HK-2 (cell line): ENCODE results near the gene JMY.
"Not testable (repeated sequence)": the region's sequence is repeated elsewhere in the genome, so short reads cannot be mapped to it uniquely, and the experiment has no call there.

Source experiments
- DNase-seq: peaks from one replicate; pipeline ENCODE4 v3.0.0-alpha.2; 2018; ENCODE audit not compliant: unreplicated experiment

Gene JMY

DNA sequence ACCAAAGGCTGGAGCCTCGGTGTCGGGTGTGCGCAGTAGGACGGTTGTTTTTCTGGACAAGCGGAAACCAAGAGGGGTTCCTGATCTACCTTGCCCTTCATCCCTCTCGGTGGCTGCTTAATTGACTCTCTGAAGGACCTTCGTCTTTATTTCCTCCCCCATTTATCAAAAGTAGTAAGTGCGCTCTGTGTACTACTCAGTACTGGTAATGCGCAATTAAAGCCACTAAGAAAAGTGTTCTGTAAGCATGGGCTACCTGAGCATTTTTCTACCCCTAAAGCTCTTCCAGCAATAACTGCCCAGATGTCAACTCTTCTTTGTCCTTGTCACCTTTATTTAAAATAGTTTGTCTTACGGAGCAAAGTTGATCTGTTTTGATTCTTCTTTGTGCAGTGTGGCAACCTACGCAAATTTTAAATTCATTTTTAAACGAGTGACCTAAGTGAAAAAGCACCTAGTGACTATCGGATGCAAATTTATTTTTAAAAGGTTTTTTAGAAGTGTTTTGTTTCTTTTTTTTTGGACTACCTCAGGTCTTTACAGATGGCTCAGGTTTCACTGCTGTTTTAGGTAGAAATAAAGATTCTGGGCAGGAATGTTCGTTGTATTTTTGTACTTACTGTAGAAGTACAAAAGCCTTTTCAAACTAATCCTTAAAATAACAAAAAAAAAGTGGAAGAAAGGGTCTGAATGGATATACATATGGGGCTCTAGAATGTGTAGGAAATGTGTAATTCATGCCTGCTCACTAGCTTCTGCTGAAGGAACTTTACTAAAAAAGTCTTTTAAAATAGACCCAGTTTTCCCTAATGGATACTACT is 2.0 kb downstream of the JMY start:
- DNase-seq: peak; percentile 47

DNA sequence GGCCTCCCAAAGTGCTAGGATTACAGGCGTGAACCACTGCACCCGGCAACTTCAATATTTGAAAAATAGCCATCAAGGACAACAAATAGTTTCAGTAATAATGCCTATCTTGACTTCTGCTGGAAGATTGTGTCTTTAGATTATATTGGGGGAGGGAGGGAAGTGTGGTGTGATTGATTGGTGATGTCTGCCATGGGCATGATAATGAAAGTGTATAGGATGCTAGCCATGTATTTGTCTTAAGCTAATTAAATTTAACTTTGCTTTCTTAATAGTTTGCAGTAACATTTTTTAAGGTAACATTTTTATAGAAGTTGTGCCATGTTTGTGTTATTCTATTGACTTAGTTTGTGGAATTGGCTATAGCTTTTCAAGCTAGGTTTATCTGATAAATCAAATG is 4.6 kb downstream of the JMY start:
- no peak for DNase-seq

DNA sequence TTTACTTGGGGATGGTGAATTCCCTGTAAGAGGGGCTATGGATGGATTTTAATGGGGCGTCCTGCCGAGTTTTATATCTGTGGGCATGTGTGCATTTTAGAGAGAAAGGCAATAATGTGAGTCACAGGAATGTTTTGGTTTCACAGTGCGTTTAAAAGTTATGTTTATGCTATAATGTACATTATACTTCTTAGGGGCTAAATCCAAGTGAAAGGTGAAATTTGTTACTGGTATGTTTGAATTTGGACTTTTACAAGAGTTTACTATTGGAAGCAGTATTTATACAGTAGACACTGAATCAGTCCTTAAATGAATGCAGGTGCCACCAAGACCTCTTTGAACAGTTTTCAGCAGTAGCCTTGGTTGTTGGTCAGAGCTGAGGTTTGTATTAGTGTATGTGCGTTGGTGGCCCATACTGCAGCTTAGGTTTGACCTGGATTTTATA is 5.6 kb downstream of the JMY start:
- no peak for DNase-seq

DNA sequence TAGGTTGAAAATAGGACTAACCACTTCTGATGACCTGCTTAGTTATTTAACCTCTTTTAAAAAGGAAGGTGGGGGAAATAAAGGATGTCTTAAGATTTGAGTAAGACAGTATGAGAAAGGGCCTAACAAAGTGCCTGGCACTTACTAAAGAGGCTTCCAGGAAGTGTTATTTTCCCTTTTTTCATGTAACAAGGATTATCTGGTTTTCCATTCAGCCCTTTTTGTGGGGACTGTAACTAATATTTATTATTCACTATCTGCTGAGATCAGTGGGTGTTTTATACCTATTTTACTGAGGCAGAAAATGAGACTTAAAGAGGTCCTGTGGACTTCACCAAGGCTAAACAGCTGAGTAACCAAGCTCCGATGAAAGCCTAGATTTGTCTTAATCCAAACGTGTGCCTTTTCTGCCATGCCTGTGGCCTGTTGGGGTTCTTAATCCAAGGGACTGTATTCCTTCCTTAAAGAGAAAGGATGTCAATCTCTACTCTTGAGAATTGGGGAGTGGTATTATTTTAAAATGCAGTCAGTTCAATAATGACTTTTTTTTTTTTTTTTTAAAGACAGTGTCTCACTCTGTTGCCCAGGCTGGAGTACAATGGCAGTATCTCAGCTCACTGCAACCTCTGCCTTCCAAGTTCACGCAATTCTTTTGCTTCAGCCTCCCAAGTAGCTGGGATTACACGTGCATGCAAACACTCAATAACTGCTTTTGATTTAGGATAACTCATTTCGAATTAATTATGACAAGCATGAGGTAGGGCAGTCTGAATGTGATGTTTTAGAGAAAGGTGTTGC is 6.5 kb downstream of the JMY start:
- DNase-seq: no peak

DNA sequence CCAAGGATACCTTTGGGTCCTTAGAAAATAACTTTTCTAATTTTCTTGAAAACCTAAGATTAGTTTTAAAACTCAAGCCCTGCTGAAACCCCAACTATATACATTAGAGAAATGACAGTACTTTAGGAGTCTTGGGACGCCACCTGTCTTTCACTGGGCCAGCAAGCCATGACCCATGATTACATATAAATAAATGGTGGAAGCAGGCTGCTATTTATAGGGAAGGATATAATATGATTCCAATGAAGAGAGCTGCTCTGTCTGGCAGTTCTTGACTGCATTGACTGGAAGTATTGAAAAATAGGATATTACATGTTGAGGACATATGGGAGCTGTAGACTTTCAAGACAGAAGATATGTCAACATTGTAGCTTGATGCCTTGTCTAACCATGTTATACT is 7.3 kb downstream of the JMY start:
- no peak for DNase-seq

DNA sequence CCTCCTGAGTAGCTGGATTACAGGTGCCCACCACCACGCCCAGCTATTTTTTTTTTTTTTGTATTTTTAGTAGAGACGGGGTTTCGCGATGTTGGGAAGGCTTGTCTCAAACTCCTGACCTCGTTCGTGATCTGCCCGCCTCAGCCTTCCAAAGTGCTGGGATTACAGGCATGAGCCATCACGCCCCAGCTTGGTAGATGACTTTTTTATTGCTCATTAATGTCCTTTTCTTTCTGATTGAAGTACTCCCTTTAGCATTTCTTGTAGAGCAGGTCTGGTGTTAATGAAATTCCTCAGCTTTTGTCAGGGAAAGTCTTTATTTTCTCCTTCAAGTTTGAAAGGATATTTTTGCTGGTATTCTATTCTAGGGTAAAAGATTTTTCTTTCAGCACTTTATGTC is 18.1 kb downstream of the JMY start:
- not testable (repeated sequence) for DNase-seq

DNA sequence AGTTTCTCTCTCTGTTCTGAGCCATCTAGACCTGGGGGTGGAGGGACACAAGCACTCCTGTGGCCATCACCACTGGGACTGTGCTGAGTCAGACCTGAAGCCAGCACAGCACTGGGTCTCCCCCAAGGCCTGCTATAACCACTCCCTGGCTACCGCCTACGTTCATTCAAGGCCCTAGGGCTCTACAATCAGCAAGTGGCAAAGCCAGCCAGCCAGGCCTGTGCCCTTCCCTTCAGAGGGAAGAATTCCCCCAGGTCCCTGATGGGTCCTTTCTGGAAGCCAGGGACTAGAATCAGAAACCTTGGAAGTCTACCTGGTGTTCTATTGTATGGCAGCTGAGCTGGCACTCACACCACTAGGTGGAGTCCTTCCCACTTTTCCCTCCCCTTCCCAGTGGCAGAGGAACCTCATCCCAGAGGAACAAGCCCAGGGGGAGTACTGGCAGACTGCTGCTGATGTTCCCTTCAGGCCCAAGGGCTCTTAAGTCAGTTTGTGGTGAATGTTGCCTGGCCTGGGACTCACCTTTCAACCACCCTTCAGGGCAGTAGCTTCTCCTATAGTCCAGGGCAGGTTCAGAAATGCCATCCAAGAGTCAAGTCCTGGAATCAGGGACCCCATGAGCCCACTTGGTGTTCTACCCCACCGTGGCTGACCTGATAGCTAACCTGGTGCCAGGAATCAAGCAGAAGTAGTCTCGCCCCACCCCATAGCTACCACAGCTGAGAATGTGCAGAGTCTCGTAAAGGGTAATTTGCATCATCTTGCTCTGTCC is 20.0 kb downstream of the JMY start:
- peak; percentile 26 for DNase-seq

DNA sequence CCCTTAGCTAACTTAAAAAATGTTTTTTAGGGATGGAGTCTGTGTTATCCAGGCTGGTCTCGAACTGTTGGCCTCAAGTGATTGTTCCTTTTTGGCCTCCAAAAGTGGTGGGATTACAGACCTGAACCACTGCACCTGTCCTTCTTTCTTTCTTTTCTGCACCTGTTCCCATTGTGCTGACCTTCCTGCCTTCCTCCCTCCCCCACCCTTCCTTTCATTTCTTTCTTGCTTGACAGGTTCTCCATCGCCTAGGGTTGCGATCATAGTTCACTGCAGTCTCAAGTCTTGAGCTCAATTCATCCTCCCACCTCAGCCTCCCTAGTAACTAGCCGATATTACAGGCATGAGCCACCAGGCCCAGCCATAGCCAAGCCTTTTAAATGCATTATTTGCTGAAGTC is 20.6 kb downstream of the JMY start:
- no peak for DNase-seq

DNA sequence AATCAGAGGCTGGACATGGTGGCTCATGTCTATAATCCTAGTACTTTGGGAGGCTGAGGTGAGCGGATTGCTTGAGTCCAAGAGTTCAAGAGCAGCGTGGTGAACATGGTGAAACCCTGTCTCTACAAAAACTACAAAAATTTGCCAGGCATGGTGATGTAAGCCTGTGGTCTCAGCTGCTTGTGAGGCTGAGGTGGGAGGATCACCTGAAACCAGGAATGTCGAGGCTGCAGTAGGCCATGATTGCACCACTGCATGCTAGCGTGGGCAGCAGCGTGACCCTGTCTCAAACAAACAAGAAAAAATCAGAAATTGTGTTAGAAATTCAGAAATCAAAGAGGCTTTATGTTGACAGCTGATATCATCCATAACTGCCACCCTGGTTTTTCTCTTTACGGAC is 21.4 kb downstream of the JMY start:
- no peak for DNase-seq

DNA sequence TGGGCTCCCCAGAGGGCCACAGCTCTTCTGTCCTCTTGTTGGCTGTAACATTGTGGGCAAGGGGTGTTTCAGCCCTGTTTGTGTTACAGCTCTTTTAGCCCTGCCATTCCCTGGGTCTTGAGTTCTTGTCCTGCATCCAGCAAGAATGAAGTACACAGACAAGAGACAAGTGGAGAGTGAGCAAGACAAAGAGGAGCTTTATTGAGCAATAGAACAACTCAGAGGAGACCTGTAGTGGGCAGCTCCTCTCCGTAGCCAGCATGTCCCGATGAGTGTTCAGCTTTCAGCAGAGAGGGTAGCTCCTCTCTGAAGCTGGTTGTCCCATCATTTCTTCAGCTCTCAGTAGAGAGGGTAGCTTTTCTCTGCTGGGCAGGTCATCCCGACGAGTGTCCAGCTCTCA is 22.9 kb downstream of the JMY start:
- no peak for DNase-seq

DNA sequence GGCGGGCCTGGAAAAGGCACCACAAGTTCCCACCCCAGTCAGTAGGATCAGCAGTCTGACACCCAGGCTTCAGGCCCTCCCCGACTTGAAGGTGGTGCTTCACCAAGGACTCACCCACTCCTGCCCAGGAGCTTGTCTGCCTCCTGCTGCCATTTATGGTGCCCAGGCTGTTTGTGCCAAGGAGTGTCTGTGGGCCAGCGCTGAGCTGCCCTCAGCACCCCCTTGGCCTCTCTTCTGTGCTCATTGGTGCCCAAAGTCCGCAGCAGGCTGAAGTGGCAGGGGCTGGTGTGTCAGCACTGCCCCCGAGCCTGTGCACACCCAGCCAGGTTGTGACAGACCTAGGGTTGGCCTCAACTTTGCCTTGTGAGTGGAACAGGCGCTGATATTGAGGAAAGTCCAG is 23.5 kb downstream of the JMY start:
- DNase-seq: no peak

DNA sequence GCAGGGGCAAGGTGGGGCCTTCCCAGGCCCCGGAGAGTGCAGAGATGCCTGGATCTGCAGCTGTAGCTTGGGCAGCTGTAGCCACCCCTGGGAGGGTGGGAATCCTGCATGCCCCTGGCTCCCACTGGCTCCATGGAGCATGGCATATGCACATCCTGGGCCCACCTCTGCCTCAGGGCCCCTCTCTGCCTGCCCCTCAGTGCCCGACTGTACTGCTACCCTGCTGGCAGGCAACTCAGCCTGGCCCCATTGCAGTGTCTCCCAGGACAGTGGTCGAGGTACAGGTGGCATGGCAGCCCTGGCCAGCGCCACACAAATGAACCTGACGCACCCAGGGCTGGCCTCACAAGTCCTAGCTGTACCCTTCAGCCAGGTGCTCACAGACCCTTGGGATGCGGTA is 23.9 kb downstream of the JMY start:
- DNase-seq: no peak

DNA sequence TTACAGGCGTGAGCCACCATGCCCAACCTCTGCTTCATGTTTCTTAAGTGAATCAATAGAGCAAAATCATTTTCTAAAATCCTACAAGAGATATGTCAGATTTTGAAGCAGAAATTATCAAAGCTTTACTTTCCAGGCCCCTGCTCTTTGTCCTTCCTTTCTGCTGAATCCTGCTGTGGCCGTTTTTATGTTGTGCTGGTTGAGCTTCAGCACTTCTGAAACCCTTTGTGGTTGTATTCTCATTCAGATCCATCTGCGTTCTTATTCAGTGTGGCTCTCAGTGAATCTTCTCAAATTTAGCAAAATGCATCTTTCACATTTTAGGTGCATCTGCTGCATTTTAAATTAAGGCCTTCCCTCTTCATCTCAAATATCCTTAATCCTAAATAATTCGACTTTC is 26.0 kb downstream of the JMY start:
- DNase-seq: no peak

DNA sequence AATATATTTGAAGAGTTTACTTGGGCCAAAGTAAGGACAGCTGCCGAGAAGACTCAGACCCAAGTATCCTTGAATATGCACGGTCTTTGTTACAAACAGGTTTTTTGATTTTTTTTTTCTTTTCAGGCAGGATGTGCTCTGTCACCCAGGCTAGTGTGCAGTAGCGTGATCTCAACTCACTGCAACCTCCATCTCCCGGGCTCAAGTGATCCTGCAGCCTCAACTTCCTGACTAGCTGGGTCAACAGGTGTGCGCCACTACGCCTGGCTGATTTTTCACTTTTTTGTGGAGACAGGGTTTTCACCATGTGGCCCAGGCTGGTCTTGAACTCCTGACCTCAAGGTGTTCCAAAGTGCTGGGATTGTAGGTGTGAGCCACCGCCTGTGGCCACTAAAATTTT is 27.4 kb downstream of the JMY start:
- DNase-seq: no peak

DNA sequence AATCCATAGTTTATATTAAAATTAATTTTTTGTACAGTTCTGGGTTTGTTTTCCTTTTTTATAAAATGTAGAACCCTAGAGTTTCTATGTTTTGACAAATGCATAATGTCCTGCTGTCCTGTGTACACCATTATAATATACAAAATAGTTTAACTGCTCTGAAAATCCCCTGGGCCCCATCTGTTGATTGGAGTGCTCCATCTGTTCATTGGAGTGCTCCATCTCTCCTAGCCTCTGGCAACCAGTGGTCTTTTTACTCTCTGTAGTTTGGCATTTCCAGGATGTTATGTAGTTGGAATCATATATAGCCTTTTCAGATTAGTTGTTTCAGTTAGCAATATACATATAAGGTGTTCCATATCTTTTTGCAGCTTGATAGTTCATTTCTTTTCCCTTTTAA is 31.2 kb downstream of the JMY start:
- no peak for DNase-seq

DNA sequence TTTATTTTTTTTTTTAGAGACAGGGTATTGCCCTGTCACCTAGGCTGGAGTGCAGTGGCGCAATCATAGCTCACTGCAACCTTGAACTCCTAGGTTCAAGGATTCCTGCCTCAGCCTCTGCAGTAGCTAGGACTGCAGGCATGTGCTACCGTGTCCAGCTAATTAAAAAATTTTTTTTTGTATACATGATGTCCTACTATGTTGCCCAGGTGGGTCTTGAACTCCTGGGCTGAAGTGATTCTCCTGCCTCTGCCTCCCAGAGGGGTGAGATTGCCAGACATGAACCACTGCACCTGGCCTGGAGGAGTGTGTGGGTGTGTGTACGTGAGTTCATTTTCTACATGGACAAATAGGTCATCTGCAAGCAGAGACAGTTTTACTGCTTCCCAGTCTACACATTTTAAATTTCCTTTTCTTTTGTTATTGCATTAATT is 33.8 kb downstream of the JMY start:
- no peak for DNase-seq

DNA sequence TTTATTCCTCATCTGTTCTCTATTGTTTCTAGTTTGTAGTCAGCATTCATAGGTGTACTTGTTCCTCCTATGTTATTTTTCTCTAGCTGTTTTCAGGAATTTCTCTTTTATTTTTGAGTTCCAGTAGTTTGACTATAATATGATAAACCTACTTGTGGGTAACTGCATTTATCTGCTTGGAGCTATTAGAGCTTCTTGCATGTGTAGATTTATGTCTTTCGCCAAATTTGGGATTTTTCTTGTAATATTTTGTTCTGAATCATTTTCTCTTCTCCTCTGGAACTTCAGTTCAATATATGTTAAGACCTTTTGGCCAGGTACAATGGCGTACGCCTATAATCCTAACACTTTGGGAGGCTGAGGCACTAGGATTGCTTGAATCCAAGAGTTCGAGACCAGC is 37.4 kb downstream of the JMY start:
- no peak for DNase-seq

DNA sequence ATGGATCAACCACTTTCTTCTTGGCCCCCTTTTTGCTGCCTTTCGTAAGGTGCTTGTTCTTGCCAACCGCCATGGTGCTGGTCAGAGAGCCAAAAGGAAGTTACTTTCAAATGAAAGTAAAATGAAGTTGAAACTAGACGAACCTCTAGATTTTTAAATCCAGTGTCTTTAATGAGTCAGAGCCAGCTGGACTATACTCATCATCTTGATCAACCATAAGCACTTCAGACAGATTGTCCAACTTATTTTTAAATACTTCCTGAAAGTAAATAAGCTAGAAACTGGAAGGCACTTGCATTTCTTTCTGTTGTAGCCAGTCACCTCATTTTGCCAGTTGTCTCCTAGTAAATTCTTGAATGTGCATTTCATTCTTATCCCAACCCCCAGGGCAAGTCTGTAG is 48.9 kb downstream of the JMY start:
- DNase-seq: no peak

DNA sequence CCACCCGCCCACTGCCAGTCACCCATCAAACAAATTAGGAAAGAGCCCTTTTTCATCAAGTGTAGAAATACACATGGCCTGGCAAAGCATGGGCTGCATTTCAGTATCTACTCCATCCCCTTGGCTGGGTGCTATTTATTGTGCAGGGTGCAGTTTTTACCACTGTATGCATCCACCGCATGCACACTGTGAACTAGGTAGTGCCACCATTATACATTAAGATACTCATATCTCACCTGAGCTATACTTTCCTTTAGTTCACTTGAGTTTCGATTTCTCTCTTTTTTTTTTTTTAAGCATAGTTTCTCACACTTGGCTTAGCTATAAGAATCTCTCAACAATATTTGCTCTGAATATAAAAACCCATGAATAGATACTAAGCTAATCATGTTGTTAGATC is 49.4 kb downstream of the JMY start:
- DNase-seq: no peak

DNA sequence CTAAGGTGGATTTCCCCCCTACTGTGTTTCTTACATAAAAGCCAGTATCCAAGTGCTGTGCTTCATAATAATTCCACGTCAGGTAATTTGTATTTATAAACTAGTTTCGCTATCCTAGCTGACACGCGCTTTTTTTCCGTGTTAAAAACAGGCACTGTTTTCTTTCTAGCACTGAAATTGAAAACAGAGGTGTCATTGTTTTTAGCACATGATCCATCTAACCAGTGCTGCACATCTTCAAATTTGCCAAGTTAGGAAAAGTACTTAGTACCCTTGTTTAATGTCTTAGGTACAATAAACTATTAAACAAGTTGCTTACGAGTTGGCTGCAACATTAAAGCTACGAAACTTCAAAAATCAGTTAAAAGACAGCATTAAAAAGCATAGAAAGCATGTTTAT is 49.9 kb downstream of the JMY start:
- no peak for DNase-seq

DNA sequence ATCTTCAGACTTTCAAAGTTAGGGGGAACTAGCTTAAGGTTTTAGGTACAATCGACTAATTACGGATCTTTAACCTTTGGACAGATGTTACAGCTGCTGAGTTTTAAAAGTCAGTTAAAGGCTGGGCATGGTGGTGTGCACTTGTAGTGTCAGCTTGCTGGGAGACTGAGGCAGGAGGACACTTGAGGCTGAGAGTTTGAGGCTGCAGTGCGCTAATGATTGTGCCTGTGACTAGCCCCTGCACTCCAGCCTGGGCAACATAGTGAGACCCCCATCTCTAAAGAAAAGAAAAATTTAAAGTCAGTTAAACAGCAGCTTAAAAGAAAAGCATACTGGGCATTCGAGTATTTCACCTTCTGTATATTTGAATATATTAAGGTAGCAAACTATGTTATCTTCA is 51.4 kb downstream of the JMY start:
- no peak for DNase-seq

DNA sequence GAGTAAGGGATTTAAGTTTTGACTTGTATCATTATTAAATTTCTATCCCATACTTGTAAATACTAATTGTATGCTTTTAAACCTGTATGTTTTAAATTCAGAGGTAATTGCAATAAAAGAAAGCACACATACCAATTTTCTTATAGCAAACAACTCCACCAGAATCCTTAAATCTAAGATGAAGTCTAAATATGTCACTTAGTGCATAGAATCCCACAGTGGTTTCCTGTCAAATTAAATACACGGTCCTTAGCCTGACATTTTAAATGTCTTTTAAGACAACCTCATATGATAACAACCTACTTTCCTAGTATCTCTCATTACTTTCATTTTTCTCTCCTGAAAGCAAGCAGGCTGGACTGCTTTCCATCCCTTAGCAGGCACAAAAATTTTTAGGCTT is 52.0 kb downstream of the JMY start:
- DNase-seq: no peak

DNA sequence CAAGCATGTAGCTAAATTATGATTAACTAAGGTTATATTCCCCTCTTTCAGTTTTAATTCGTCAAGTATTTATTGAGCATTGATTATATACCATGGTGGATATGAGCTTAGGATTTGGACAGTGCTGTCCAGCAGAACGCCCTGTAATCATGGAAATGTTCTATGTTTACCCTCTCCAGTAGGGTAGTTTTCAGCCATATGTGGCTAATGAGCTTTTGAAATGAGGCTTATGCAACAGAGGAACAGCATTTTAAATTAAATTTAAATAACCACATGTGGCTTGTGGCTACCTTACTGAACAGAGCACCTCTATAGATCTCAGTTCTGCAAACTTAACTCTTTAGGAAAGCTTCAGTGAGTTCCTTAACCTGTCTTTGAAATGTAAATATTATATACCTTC is 59.1 kb downstream of the JMY start:
- DNase-seq: no peak
